Measurements from ENCODE around the gene SOBP.
"Not testable (repeated sequence)": the region's sequence is repeated elsewhere in the genome, so short reads cannot be mapped to it uniquely, and the experiment has no call there.

SOBP gene

DNA sequence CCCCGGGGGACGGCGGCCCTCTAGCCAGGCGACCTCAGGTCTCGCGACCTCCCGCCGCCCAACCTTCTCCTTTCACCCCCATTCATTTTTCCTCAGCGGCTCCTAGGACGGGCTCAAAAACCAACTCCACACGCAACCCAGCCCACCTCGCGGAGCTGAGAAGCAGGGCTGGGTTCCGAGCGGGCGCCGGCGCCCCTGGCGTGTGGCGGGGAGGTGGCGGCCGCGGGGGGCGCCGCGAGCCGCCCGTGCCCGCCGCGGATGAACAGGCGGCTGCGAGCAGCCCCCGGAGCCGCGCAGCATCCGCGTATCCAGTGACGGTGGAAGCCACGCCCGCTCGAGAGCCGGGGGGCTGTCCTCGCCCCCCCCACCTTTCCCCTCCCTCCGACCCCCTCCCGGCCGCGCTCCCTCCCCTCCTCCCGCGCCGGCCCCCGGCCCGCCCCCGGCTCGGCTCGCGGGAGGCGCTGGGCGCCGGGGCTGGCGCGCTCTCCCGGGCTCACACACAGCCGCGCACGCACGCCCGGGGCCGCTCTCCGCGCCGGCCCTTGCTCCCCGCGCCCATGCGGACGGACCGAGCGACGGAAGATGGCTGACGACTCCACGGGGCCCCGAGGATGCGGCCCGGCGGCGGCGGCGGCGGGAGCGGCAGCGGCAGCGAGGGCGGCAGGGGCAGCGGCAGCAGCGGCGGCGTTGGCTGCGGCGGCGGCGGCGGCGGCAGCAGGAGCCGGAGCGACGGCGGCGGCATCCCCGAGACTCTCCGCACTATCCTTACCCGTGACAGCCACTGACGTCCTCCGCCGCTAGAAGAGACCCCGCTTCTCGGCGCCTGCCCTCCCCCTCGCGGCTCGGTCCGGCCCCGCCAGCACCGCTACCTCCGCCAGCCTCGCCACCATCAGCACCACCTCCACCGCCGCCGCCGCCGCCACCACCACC is at the start of gene SOBP:
Gene SOBP, plus strand, starts transcription at position 482 of the 930 bp plus-strand sequence. CDS start 500 bp downstream, outside the sequence.
- peak; percentile 16 for DNase-seq (ENCODE audit: low read depth)

DNA sequence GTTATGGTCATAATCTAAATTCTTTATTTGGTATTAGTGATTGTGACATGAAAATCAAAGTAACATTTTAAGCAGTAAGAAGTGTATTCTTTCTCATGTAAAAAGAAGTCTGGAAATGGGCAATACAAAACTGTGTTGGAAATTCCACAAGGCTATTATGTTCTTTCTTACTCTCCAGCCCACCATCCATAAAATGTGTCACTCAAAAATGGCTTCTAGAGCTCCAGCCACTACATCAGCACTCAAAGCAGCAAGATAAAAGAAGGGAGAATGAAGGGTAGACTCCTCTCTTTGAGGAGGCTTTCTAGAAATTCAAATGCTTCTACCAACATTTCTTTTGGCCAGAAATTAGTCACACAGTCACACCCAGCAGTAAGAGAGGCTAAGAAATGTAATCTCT is 49.0 kb upstream of the SOBP start:
- DNase-seq (ENCODE audit: low read depth) = no peak

- no peak for DNase-seq (ENCODE audit: low read depth)
Measured at GRCh38 chr6:107441682-107442081, 48.2 kb upstream of the SOBP start.

DNA sequence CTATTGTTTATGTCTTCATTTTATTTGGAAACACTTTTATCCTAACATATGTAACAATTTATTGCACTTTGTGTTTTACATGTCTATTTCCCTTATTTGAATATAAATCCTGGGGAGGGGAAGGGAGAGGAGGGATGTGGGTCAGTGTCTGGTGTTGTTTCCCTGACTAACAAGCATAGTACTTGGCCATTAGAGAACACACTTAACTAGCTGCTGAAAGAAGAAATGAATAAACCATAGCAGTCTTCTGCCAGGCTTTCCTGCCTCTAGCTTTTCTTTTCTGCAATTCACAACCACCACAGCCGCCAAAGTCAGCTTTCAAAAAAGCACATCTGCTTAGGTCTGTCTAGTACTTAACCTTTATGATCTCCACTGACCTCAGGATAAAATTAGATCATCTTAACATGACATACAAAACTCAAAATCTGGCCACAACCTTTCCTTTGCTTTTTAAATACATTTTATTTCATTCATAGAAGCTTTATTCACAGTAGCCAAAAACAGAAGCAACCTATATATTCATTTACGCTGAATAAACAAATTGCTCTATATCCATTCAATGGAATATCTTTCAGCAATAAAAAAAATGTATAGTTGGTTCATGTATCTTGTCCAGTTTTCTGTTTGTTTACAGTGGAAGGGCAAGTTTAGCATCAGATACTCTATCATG is 46.8 kb upstream of the SOBP start:
- no peak for DNase-seq (ENCODE audit: low read depth)

- DNase-seq (ENCODE audit: low read depth) = no peak
Measured at GRCh38 chr6:107443608-107444267, 46.2 kb upstream of the SOBP start.

GRCh38 chr6:107444277-107444676 is 45.6 kb upstream of the SOBP start:
- DNase-seq (ENCODE audit: low read depth) = no peak

DNA sequence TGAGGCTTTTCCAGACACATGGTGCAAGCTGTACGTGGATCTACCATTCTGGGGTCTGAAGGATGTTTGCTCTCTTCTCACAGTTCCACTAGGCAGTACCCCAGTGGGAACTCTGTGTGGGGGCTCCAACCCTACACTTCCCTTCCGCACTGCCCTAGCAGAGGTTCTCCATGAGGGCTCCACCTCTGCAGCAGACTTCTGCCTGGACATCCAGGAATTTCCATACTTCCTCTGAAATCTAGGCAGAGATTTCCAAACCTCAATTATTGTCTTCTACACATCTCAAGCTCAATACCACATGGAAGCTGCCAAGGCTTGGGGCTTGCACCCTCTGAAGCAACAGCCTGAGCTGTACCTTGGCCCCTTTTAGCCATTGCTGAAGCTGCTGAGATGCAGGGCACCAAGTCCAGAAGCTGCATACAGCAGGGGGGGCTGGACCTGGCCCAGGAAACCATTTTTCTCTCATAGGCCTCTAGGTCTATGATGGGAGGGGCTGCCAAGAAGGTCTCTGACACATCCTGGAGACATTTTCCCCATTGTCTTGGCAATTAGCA is 42.2 kb upstream of the SOBP start:
- no peak for DNase-seq (ENCODE audit: low read depth)

GRCh38 chr6:107448776-107449175 is 41.1 kb upstream of the SOBP start:
- no peak for DNase-seq (ENCODE audit: low read depth)

- DNase-seq (ENCODE audit: low read depth) = peak; percentile 5
Measured at GRCh38 chr6:107458672-107459282, 31.1 kb upstream of the SOBP start.

DNA sequence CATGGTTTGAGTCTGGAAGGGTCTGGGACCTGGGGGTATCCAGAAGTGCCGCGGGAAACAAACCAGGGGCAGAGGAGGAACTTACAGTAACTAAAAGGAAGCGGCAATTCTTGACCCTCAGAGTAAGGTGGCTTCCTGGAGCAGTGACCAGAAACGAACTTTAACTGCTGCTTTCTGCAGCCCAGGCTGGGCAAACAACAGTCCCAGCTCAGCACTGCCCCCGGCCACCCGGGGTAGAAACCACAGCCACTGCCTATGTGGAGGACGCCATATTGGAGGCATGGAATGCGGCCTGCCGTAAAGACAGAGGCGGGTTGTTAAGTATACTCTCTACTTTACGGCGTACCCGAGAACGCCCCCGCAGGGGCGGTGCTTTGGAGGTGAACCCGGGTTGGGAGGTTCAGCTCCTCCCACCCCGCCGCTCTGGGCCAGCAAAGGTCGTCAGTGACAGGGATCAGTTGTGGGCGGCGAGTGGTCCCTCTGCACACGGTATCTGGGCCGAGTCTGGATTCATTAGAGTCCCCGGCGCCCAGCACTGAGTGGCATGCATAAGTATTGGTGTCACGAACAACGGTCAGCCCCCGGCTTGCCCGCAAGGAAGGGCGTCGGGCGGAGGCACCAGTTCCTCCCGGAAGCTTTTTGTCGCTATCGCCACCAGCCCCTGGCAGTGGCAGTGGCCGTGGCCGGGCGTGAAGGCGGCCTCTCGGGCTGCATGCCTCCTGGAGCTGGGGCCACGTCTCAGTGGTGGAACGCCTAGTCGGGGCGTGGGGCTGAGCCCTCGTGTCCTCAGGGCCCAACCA is 30.4 kb upstream of the SOBP start, which contains the start of gene PDSS2:
Gene PDSS2, minus strand, starts transcription at position 282 of the 800 bp plus-strand sequence. Its CDS starts 279 bp downstream, at position 3.
- peak; percentile 97 for DNase-seq (ENCODE audit: low read depth)

- DNase-seq (ENCODE audit: low read depth) = no peak
Measured at GRCh38 chr6:107460083-107460631, 29.8 kb upstream of the SOBP start.

GRCh38 chr6:107466062-107466461 is 23.9 kb upstream of the SOBP start:
- DNase-seq (ENCODE audit: low read depth) = no peak

GRCh38 chr6:107470364-107470763 is 19.6 kb upstream of the SOBP start:
- no peak for DNase-seq (ENCODE audit: low read depth)

- no peak for DNase-seq (ENCODE audit: low read depth)
Measured at GRCh38 chr6:107473660-107474059, 16.3 kb upstream of the SOBP start.

- not testable (repeated sequence) for DNase-seq (ENCODE audit: low read depth)
Measured at GRCh38 chr6:107475360-107475759, 14.6 kb upstream of the SOBP start.

- not testable (repeated sequence) for DNase-seq (ENCODE audit: low read depth)
Measured at GRCh38 chr6:107475826-107476225, 14.1 kb upstream of the SOBP start.

DNA sequence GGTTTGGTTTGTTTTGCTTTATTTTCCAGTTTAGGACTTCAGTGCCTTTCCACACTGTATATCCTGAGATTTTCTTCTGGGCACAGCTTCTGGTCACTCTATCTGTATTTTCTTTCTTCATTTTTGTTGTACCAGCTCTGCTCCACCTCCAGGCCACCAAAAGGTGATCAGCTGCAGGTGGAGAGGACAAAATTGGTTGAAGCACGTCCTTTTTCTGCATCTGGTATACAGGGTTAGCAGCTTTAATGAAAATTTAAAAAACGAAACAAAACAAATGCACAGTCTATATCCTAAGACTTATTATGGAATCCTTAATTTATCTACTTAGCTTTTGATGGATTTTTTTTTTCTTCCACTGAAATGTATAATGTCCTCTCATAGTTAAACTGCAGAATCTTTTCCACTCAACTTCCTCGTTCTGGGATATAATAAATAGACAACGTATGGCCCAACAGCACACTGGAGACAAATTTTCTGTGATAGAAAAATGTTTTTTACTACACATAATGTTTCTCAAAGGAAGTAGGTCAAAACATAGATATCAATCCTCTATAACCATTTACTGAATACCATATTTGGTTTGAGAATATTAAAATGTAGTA is 10.7 kb upstream of the SOBP start:
- no peak for DNase-seq (ENCODE audit: low read depth)

DNA sequence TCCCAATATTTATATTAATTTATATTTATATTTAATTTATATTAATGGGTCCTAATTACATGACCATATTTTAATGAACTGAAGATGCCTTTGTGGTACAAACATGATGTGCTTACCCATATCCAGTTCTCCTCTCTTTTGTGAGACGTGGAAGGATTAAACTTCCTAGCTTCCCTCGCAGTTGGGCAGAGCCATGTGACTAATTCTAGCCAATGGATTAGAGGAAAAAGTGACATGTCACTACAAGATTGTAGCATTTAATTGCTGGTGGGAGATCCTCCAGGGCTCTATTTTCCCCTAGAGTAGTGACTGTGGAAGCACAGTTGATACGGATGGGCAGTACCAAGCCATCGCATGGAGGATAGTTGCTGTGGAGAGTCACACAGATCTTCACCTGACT is 4.8 kb upstream of the SOBP start:
- no peak for DNase-seq (ENCODE audit: low read depth)

- no peak for DNase-seq (ENCODE audit: low read depth)
Measured at GRCh38 chr6:107488174-107488874, 1.6 kb upstream of the SOBP start.
